WTC11 (cell line): ENCODE results near the gene ANKS6.

Experiments
- ATF2 ChIP-seq: sonication (generic); formaldehyde crosslinking; IDR thresholded peaks from 2 replicates; pipeline ENCODE4 v1.8.1; 2022; ENCODE audit warnings: low read depth, missing genetic modification reagents, borderline replicate concordance
- CTCF ChIP-seq: fragments of 200-600 bp; IDR thresholded peaks from 2 replicates; pipeline ENCODE4 v1.8.0; 2022; ENCODE audit warnings: antibody characterized with exemption
- IRF1 ChIP-seq: sonication (generic); formaldehyde crosslinking; IDR thresholded peaks from 2 replicates; pipeline ENCODE4 v1.8.0; 2023; ENCODE audit warnings: missing genetic modification reagents
- IRF2 ChIP-seq: sonication (generic); formaldehyde crosslinking; IDR thresholded peaks from 2 replicates; pipeline ENCODE4 v1.8.0; 2022; ENCODE audit warnings: low read depth, missing genetic modification reagents, borderline replicate concordance
- JUN ChIP-seq: sonication (generic); formaldehyde crosslinking; IDR thresholded peaks from 2 replicates; pipeline ENCODE4 v1.8.0; 2023; ENCODE audit warnings: mild to moderate bottlenecking, missing genetic modification reagents
- MAX ChIP-seq: sonication (generic); formaldehyde crosslinking; IDR thresholded peaks from 2 replicates; pipeline ENCODE4 v1.8.0; 2022; ENCODE audit warnings: mild to moderate bottlenecking, missing genetic modification reagents
- MYBL2 ChIP-seq: sonication (generic); formaldehyde crosslinking; IDR thresholded peaks from 2 replicates; pipeline ENCODE4 v1.8.1; 2023; ENCODE audit warnings: mild to moderate bottlenecking, moderate library complexity, missing genetic modification reagents
- NFYB ChIP-seq: sonication (generic); formaldehyde crosslinking; conservative IDR thresholded peaks from 2 replicates; pipeline ENCODE4 v1.8.0; 2022; ENCODE audit warnings: low read depth, missing genetic modification reagents
- ZNF121 ChIP-seq: sonication (generic); formaldehyde crosslinking; IDR thresholded peaks from 2 replicates; pipeline ENCODE4 v1.8.0; 2023; ENCODE audit warnings: missing genetic modification reagents

- TF ChIP-seq MYBL2 (CRISPR knock-in tag), result no peak
- no peak for TF ChIP-seq CTCF
- no peak for TF ChIP-seq IRF1 (CRISPR knock-in tag)
- no peak for TF ChIP-seq NFYB
- TF ChIP-seq ATF2 (CRISPR knock-in tag), result no peak
- no peak for TF ChIP-seq JUN
- no peak for TF ChIP-seq IRF2
- no peak for TF ChIP-seq MAX
- TF ChIP-seq ZNF121 (CRISPR knock-in tag), result no peak
Measured at GRCh38 chr9:98708933-98709911, 87.1 kb downstream of the ANKS6 start, which contains the start of gene GABBR2.
